ENCODE measurements around the gene FAM117B.

GRCh38 chr2:202634556-202635427, at the start of gene FAM117B:
- TF ChIP-seq CTCF (IDR thresholded peaks at IDR 0.05): no peak
- TF ChIP-seq POLR2AphosphoS5 (IDR thresholded peaks at IDR 0.05): peak; percentile 17 to 84 (median 83)
- peak; percentile 25 to 85 for TF ChIP-seq POLR2A (IDR thresholded peaks at IDR 0.05)
- TF ChIP-seq EP300 (IDR thresholded peaks at IDR 0.05): peak in 1 of 4 donors; percentile 36

All from sigmoid colon (tissue), 4 donors.